Stimulated activated CD4-positive, alpha-beta T cell treated with anti-CD3 and anti-CD28 coated beads, Interleukin-1b, Interleukin-23, amount 100 ng/mL, for 1 hour (primary cell): Measurements from ENCODE around the gene EZH1.
A peak's percentile ranks its signal among the peaks of the same experiment; 100 is the strongest.

Experiments used
- DNase-seq, 2 donors: peaks; one replicate each; pipeline ENCODE4 v3.0.0-alpha.2; 2020; ENCODE audit warnings: low read depth in 2 of 2

The EZH1 gene

DNA sequence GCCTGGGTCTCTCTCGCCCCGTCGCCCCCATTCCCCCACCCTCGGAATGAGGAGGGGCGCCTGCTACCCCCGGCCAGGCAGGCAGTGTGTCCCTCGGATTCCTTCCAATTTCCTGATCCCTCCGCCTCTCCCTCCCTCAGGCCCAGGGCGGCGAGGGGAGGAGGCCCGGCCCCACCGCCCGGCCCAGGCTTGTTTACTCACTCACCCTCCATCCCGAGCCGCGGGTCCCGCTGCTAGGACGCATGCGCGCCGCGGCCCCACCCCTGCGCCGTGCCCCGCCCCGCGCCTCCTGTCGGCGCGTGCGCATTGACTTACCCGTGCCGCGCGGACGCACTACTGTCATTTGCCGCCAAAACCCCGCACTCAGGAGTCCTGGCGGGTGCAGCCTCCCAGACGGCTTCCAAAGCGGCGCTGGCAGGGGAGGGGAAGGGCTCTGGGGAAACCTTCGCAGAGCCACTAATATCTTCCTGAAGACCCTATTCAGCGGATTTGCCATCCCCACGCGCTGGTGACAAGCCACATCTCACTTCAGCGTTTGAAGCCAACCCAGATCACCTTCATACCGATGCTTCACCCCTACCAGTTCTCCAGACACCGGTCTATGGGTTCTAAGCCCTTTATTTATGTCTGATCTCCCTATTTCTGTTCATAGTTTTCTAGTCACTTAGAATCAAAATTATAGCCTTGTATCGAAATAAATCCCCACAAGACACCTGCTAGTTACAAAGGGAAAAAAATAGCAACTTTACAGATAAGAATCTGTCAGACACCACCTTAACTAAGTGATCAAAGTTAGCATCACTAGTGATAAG is at the start of gene EZH1:
Gene EZH1, minus strand, starts transcription at position 235 of the 812 bp plus-strand sequence. CDS start 16,099 bp downstream, outside the sequence.
- DNase-seq: peak; percentile 82 to 85

- DNase-seq: no peak
Measured at GRCh38 chr17:42792545-42792944, 47.7 kb upstream of the EZH1 start.

DNA sequence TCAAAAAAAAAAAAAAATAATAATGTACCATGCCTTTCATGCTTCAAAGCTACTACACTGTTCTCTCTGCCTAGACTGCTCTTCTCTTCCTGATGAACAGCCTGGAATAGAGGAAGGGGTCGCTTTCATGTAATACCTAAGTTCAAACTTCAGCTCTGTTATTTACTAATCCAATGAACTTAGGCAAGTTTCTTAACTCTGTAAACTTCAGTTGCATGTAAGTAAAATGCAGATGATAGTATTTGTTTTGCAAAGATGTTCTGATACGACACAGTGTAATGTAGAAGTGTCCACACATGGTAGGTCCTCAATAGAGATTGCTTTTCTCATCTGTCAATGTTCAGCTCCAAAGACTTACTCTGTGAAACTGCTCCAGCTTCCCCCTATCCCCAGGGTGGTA is 47.1 kb upstream of the EZH1 start:
- DNase-seq: no peak

DNA sequence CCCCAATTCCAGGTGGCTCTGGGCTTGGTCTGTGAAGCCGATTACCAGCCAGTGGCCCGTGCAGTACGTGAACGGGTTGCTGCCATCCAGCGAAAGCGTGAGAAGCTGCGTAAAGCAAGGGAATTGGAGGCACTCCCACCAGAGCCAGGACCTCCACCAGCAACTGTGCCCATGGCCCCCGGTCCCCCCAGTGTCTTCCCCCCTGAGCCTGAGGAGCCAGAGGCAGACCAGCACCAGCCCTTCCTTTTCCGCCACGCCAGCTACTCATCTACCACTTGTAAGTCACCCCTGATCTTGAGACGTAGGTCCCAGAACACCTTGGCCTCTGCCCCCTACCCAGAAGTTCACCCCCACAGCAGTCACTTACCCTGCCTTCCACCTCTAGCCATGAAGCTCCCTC is 42.4 kb upstream of the EZH1 start:
- no peak for DNase-seq

DNA sequence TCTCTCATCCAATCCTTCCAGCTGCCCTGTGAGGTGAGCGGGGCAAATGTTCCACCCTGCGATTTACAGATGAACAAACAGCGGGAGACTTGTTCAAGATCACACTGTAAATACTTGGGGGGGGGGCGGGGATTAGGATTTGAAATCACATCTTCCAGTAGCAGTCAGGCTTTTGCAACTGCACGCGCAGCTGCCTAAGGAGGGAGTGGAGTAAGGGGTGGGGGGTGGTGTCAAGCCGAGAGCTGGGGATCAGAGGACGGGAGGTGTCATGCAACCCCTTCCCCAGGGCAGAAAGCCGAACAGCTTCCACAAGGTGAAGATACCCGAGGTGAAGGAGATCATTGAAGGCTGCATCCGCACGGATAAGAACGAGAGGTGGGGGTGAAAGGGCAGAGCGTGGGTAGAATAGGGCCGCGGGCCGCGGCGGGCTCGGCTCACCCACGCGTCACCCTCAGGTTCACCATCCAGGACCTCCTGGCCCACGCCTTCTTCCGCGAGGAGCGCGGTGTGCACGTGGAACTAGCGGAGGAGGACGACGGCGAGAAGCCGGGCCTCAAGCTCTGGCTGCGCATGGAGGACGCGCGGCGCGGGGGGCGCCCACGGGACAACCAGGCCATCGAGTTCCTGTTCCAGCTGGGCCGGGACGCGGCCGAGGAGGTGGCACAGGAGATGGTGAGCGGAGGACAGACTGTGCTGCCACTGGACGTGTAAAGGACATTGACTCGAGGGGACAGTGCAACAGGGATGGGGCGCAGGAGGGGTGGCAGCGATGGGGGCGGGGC is 40.2 kb upstream of the EZH1 start:
- no peak for DNase-seq

DNA sequence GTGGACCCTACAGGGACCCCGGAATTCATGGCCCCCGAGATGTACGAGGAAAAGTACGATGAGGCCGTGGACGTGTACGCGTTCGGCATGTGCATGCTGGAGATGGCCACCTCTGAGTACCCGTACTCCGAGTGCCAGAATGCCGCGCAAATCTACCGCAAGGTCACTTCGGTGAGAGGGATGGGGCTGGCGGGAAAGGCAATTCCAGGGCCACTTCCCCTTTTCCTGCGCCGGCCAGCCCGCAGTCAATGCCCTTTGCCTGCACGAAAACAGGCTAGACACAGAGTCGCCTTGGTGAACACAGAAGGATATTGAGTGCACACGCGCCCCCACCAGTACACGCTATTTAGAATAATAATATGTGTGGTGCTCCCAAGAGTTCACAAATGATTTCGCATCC is 39.6 kb upstream of the EZH1 start:
- no peak for DNase-seq

DNA sequence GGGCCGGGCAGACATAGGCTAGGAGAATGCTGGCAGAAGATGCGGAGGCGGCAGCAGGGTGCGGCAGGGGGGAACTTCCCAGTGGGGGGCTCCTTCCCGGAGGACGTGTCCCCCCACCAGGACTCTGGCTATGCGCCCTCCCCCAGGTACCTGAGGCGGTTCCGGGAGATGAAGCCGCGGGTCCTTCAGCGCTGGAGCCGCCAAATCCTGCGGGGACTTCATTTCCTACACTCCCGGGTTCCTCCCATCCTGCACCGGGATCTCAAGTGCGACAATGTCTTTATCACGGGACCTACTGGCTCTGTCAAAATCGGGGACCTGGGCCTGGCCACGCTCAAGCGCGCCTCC is 38.9 kb upstream of the EZH1 start:
- DNase-seq: no peak

DNA sequence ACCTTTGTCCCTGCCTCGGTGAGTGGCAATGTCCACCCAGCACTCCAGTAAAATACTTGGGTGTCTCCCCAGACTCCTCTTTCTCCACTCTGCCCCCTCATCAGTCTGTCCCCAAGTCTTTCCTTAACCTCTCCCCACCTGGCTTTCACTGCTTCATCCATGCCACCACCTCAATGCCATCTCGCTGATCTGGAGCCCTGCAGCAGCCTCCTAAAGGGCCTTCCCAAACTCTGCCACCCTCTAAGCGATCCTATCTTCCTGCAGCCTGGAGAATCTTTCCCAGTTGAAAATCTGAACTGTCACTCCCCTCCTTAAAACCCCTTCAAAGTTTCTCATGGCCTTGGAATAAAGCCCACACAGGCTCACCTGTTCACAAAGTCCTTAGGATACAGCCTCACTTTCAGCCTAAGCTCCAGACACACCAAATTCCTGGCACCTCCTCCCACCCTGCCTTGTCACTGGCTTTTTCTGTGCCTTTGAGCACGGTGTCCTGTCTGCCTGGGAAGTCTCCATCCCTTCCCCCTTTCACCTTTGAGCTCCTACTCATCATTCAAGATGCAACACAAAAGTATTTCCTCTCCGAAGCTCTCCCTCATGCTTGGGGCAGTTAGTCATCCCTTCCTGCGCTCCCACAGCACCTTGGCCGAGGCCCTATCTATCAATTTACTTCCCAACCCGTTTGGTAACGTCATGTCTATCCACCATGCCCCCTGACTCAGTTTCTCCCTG is 38.4 kb upstream of the EZH1 start:
- no peak for DNase-seq

GRCh38 chr17:42782166-42783061 is 37.6 kb upstream of the EZH1 start:
- no peak for DNase-seq

GRCh38 chr17:42781639-42782165 is 36.9 kb upstream of the EZH1 start:
- DNase-seq: no peak

- DNase-seq: no peak
Measured at GRCh38 chr17:42780851-42781638, 36.2 kb upstream of the EZH1 start.

DNA sequence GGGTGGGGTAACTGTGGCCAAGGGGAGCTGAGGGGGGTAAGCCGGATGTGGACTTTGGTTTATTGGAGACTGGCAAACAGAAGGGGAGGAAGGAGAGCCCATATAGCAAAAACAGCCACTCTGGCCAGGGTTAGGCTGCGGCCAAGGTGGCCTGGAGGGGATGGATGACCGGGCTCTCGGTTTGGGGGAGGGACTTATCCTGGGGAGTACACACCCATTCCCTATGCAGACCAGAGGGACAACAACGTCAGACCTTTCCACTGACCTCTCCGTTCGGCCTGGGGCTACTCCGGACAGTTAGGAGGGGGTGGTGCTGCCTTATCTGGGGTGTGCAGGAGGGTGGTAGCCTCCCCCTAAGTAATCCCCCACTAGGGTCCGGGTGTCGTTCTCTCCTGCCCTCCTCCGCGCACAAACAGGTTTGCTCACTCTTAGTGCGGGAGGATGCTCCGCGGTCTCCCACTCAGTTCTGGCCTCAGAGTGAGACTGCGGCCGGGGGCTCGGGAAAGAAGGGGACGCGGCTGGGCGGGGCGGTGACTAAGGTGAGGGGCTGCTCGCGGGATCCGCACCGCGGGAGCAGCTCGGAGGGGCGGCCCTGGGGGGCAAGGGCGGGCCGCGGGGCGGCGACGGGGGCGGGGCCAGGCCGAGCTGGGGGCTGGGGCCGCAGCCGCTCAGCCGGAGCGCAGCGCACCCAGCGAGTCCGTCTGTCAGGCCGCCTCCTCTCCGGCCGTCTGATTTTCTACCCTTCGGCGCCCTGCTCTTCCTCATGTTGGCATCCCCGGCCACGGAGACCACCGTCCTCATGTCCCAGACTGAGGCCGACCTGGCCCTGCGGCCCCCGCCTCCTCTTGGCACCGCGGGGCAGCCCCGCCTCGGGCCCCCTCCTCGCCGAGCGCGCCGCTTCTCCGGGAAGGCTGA is 35.4 kb upstream of the EZH1 start, which contains the start of gene WNK4:
Gene WNK4, plus strand, starts transcription at position 675 of the 915 bp plus-strand sequence. Its CDS starts 89 bp downstream, at position 764.
- DNase-seq: no peak

DNA sequence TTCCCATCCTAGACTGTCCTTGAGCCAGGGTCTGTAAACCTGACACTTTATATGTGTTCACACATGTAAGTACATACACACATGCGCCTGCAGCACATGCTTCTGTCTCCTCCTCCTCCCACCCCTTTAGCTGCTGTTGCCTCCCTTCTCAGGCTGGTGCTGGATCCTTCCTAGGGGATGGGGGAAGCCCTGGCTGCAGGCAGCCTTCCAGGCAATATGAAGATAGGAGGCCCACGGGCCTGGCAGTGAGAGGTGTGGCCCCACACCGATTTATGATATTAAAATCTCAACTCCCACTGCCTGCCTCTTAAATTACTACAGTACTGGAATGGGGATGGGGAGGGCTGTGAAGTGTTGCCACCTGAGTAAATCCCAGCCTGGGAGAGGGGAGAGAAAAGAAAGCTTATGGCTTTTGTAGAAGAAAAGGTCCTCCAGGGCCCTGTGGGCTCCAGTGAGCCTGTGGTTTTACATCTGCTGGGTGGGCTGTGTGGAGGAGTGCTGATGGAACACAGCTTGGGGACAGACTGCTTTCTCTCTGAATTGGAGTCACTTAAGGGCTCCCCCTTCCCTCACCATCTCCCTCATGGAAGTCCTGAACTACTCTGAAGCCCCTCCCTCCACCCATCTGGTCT is 34.6 kb upstream of the EZH1 start:
- no peak for DNase-seq

DNA sequence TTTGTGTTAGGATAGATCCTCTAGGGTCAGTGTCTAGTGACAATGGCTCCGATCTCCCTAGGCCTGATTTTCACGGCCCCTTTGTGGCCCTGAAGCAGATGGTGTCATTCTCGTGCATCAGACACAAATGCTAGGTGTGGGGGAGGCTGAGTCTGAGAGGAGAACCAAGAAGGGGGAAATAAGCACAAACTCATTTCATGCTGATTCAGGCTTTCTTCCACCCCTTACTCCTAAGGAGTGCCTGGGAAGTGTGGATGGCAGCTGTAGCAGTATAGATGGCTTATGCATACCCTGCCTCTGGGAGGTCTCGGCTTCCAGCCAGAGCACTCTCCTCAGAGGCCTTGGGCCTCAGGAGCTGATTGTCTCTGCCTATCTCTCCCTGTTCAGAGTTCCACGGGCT is 33.7 kb upstream of the EZH1 start:
- DNase-seq: no peak

DNA sequence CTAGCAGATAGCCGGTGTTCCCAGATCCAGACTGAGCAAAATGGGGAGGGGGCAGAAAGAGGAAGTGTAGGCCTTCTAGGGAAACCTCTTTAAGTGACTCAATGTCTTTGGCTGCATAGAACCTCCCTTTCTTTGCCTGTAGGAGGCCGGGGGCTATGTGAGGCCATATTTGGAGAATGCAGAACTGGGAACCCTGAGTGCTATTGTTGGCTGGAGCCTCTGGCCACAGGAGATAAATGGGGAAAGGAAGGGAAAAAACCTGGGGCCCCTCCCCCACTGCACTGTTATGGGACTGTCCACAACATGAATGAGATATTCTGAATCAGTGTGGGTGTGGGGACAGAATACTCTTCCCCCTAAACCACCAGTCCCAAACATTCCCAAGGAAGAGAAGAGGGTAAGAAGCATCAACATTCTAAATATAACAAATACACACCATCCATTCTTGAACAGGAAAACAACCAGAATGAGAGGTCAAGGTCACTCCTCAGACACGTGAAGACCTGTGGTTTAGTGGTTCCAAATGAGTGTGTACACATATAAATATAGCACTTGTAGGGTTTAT is 30.8 kb upstream of the EZH1 start:
- DNase-seq: no peak

DNA sequence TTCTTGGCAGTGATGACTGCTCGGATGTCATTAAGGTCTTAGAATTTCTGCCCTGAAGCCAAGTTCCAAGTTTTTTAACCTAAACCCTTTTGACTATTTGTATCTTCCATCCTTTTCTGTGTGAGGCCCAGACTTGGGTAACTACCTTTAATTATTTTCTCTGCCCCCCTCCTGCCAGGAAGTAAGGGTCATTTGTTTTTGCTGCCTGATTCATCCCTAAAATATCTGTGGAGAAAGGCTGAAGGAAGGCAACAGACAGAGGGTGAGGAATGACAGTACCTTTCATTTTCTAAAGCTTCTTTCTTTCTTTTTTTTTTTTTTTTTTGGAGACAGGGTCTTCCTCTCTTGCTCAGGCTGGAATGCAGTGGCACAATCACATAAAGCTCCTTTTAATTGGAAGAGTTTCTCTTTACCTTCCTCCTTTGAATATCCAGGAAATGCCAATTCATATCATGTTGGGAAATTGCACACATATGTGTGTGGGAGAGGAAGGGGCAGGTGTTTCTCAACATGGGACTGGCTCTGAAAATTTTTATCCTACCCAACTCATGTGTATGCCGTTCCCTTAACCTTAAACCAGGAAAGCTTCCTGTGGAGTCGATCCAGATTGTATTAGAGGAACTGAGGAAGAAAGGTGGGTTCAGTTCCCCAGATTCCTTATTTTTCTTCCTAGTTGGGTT is 29.4 kb upstream of the EZH1 start:
- DNase-seq: no peak

- DNase-seq: peak; percentile 44 to 54
Measured at GRCh38 chr17:42773290-42774035, 28.6 kb upstream of the EZH1 start, which contains the start of gene VPS25. Gene VPS25 (plus strand): TSS chr17:42773449. CDS start chr17:42773476, 27 bp downstream.
